WI38 (cell line): ENCODE measurements around the gene IQSEC1.

ENCODE experiments used
- H3K4me3 ChIP-seq: 2 replicates; pipeline ENCODE4 v1.5.1; 2011; ENCODE audit warnings: low read depth, mild to moderate bottlenecking, control low read depth, low read length
- TF ChIP-seq, protein P1 (sequence below): IDR thresholded peaks from 2 replicates; pipeline ENCODE4 v1.5.1; 2012; ENCODE audit warnings: low read depth, mild to moderate bottlenecking, control low read depth, low read length

Gene IQSEC1

DNA sequence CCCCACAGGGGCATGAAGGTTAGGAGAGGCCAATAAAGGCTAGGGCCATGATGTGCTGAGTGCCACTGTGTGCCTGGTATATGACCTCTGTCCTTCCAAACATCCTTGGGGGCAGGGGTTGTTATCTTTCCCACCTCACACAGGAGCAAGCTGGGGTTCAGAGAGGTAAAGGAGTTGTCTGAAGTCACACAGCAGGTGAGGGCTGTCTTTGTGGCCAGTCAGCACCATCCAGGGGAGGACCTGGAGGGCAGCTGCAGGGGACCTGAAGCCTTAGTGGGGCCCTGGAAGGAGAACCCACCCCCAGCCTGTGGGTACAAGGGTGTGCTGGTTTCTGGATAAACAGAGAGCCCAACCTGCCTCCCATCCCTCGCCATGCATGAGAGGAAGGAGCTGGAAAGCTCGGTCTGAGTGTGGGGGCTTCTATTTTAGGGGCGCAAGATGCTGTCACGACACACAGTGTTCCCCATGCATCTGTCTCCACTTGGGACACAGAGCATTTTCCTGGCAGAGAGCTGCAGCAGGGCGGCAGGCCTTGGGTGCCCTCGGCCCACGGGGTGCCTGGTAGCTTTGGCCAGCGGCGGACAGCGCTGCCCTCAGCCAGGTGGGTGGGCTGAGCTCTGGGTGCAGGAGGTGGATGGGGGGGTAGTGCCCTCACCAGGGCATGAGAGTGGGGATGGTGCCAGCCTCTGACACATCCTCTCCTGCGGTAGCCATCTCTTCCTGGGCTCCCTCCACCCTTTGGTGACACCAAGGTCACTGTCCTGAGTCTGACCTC, 14.7 kb downstream of the IQSEC1 start:
- no peak overlapping the region for H3K4me3 ChIP-seq
- TF ChIP-seq, protein P1, sequence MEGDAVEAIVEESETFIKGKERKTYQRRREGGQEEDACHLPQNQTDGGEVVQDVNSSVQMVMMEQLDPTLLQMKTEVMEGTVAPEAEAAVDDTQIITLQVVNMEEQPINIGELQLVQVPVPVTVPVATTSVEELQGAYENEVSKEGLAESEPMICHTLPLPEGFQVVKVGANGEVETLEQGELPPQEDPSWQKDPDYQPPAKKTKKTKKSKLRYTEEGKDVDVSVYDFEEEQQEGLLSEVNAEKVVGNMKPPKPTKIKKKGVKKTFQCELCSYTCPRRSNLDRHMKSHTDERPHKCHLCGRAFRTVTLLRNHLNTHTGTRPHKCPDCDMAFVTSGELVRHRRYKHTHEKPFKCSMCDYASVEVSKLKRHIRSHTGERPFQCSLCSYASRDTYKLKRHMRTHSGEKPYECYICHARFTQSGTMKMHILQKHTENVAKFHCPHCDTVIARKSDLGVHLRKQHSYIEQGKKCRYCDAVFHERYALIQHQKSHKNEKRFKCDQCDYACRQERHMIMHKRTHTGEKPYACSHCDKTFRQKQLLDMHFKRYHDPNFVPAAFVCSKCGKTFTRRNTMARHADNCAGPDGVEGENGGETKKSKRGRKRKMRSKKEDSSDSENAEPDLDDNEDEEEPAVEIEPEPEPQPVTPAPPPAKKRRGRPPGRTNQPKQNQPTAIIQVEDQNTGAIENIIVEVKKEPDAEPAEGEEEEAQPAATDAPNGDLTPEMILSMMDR = no peak

GRCh38 chr3:13057282-13058040, 15.8 kb downstream of the IQSEC1 start:
- H3K4me3 ChIP-seq = no peak overlapping the region
- TF ChIP-seq, protein P1 = no peak

GRCh38 chr3:13055634-13056033, 17.6 kb downstream of the IQSEC1 start:
- no peak overlapping the region for H3K4me3 ChIP-seq
- TF ChIP-seq, protein P1 = no peak

DNA sequence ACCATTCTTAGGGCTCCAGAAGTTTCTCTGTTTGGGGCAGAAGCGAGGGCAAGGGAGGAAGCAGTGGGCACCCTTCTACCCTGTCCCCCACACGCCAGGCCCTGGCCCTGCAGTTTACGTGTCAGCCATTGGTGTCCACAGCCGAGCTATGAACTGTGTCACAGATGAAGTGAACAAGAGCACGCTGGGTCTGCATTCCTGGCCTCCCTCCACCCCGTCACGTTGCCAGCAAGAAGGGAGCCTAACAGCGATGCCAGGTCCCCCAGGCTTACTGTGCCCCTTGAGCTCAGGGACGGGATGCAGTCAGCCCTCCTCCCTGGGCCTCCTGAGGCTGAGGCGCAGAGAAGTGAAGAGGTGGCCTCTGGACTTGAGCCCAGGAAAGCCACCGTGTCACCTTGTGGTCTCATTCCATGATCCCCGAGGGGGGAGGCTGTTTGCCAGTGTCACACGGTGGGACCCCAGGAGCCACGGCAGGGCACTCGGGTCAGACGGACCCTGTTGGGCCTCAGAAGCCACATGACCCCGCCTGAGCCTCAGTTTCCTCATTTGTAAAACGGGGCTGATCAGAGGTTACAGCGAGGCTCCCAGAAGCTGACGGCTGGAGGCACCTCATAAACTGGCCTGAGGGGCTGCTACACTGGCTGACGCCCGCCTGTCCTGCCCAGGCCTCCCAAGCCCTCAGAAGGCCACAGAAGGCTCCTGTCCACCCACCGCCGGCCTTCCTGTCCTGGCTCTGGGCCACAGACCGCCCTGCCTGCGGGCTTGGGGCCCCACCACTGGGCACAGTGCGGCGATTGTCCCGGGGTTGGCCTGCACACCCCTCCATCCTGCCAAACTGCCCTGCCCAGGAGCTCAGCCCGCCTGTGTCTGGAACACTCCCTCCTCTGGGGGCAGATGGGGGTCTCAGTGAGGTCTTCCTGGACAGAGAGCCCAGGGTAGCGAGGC, 18.6 kb downstream of the IQSEC1 start:
- H3K4me3 ChIP-seq = no peak overlapping the region
- TF ChIP-seq, protein P1 = no peak

DNA sequence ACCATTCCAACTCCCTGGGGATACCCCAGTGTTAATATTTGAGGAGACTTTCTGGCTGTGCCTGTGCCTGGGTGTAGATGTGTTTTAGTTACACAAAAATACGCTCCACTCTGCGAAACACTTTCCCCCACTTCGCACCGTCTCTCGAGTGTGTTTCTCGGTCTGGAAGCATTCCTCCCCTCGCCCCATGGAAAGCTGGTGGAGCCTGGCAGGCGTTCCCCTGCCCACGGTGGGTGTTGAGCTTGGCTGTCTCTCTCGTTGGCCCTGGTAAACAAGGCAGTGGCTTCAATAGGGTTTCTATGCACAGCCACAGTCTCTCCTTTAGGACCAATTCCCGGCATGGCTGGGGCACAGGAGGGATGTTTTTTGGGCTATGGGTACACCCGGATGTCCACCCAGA, 19.3 kb downstream of the IQSEC1 start:
- no peak overlapping the region for H3K4me3 ChIP-seq
- TF ChIP-seq, protein P1 = no peak

- no peak overlapping the region for H3K4me3 ChIP-seq
- TF ChIP-seq, protein P1 = no peak
These were observed 19.8 kb downstream of the IQSEC1 start for GRCh38 chr3:13053420-13053819.
